Mucosa of gallbladder (tissue), 1 donor: ENCODE data around the gene AHNAK2. TPM values are rescaled to one million over a fixed set of nuclear protein-coding genes. Genes with fewer than 3 reads are reported as not detected.

Source experiments
- DNase-seq: peaks from one replicate; pipeline ENCODE4 v3.0.0-alpha.2; 2020; ENCODE audit warnings: low spot score
- total RNA-seq: library from RNA; stranded (reverse); gene quantifications from one replicate; pipeline ENCODE4 v1.2.1, GENCODE V29; 2021
- donor health status: DM: no; HTN: no; CAD: no.

Gene AHNAK2
- total RNA-seq, 1 donor from 2014 or later = 16.0 TPM

DNA sequence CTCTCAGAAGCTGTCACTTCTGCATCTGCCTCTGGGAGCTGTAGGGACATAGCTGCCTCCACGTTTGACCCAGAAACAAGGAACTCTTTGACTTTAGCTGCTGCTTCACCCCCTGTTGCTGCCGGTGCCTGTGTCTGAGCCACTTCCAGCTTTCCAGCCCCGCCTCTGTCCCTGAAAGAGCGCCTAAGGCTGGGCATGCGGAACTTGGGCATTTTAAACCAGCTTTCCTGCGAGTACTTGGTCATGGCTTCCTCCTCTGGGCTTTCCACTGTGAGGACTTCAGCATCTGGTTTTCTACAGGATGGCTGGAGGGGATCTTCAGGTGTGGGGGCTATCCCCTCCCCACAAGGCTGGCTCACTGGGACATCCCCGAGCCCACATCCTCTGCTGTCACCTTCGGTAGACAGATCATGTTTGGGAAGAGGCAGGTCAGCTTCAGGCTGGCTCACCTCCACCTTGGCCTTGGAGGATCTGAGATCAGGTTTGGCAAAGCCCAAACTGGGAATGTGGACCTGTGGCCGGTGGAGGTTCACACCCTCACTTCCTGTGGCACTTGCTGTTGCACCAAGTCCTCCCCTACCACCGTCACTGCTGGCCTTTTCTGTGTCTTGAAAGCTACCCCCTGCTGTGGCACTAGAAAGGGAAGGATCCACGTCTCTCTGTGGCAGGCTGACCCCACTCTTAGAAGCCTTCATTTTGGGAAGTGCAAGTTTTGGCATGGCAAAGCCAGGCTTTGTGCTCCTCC lies 38.3 kb downstream of the AHNAK2 start:
- no peak for DNase-seq

DNA sequence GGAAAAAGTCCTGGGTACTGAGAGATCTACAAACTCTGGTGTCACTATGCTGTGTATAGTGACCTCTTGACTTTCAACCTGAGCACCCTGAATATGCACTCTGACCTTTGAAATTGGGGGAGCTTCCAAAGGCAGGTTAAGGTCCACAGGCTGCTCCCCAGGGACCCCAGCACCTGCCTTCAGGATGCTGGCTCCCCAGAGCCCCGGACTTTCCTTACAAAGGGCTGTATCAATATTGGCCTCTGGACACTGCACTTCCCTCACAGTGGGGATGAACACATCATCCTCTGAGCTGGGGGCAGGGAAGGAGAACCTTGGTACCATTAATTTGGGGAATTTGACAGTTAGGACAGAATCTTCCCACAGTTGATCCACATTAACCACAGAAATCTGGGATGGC lies 39.2 kb downstream of the AHNAK2 start:
- no peak for DNase-seq

DNA sequence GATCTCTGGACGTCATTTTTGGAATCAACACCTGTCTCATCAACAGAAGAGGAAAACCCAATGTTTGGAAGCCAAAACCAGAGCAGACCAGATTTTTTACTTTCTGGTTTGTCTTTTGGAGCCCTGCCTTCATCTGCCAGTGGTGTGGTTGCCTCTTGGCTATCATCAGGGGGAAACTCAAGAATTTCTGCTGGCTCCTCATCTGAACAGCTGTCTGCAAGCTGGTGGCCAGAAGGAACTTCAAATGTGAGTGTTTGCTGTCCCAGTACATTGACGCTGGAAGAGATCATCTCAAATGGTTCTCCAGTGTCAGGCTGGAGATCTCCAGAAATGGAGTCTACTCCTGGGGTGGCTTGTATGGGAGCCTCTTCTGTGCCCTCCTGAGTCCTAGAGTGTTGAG lies 39.7 kb downstream of the AHNAK2 start:
- no peak for DNase-seq

DNA sequence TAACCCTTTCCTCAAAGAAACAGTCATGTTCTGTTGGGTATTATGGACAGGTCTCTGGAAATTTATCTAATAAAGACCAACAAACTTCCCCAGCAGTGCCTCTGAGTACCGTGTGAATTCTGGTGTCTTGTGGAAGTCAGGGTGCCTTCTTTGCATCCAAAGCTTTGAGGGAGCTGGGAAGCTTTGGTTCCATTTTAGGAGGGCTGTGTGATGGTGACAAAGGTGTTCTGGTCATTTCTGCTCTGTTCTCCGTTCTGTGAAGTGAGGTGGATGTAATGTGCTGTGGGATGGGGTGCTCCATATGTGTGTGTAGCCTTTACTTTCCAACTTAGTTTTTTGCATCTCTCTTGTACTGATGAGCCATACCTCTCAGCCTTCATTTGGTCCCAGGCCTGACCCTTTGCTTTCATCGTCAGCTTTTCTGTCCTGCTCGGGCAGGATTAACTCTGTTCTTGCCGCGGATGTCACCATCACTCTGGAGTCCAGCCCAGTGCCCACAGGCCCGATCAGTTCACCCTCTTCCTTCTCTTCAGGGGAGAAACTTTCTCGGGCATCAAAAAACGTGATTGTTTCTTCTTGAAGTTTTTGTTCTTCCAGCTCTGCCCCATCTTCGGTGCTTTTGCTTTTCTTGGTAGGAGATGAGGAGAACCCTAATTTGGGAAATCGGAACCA lies 40.3 kb downstream of the AHNAK2 start:
- no peak for DNase-seq

DNA sequence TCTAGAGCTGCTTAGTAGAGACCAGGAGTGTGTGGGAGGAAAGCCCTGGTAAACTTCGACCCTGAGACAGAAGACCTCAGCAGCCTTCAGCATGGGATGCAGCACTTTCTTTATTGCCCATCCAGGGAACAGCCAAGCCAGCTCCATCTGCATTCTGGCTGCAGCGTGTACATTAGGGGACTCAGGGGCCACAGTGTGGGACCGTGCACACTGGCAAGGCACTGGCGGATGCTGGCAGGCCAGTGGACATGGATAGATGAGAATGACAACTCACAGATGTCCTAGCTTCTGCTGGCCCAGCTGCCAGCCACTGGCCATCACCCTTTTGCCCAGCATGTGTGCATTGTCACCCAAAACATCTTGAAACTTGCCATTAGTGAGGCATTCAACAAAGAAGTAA lies 41.0 kb downstream of the AHNAK2 start:
- no peak for DNase-seq

DNA sequence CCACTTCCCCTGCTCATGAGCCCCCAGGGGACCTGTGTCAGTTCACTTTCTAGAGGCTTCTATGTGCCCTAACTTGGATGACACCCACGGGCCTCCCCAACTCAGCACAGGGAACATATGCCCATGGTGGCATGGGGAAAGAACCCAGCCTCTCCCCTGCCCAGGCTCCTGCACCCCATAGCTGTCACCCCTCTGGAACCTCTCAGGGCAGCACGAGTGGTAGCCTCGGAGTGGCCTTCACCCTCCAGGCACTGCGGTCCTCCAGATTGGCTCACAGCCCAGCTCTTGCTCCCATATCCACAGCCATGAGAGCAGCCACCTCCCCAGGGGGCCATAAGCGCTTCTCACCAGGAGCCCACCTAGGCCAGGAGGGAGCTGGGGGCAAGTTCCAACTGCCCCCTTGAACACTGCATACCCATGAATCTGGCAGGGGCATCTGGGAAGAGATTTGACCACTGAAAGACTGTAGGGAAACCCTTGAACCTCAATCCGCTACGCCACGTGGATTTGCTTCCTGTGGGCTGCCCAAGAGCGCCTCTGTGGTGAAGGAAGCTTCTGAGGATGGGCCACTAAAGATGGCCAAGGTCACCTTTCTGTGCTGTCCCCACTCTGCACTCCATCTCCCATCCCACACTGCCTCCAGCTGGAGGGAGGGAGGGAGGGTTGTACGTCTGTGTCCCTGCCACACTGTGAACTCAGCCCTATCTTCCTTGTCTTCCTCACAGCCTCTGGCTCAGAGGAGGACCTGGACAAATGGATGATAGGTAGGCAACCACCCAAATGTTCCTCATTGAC lies 41.6 kb downstream of the AHNAK2 start:
- DNase-seq = no peak

DNA sequence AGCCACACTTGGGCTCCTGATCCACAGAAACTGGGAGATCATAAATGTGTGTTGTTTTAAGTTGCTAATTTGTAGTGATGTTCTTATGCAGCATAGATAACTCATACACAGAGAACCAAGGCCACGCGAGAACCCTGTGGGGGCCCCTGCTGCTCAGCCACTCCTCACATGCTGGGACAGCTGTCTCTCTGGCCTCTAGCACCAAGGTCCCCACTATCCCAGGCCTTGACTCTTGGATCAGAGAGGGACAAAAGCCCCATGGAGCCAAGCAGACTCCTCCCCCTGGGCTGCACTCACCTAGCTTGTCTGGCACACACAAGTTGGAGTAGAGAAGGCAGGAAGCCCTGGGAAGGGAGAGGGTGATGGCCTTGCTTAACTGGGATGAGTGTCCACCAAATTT lies 42.2 kb downstream of the AHNAK2 start:
- DNase-seq = no peak

DNA sequence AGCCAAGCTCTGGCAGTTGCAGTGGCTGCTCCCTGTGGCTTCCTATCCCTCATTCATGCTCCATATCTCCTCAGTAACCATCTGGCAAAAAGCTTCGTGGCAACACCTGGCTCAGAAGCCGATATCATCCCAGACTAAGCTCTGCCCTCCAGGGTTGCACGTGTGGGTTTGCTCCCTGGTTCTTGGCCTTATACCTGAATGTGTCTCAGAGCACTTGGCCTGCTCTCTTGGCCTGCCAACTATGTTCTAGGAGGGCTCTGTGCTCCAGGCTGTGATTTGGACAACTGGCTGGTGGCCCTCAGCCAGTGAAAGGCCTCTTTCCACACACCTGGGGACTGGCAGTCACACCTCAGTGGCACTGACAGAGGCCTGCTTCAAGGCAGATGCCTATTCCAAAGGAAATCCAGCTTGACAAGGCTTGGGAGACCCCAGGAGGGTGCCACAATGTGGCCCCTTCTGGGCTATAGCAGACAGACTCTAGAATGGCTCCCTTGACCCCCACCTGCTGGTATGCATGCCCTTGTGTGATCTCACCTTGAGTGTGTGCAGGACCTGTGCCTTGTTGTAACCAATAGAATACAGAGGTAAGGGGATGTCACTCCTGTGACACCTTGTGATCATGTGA lies 43.0 kb downstream of the AHNAK2 start:
- DNase-seq = no peak

DNA sequence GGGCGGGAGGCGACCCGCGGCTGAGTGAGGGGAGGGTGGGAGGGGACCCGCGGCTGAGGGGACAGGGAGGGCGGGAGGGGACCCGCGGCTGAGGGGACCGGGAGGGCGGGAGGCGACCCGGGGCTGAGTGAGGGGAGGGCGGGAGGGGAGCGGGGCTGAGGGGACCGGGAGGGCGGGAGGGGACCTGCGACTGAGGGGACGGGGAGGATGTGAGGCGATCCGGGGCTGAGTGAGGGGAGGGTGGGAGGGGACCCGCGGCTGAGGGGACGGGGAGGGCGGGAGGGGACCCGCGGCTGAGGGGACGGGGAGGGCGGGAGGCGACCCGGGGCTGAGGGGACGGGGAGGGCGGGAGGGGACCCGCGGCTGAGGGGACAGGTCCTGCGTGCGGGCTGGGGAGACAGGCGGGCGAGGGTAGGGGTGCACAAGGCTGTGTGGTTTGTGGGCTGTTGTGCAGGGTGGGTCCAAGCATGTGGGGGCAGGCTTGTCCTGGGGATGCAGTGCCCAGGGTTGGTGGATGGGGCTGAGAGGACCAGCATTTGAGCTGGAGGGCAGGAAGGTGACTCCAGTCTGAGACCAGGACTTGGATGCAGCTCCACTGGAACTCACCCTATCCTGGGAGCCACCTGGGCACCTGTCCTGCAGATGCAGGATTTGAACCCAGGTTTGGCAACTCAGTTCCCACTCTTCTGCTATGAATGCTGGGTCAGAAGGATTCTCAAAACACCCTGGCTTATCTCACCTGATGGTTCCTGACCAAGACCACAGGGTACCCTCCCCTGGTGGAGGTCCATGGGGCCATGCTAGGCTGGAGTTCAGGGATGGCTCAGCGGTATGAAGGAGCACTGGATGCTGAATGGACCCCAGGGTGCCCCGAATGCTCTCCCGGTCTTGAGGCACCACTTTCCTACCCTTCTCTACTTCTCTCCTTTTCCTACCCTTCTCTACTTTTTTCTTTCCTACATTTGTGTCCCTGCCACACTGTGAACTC lies 44.1 kb downstream of the AHNAK2 start:
- no peak for DNase-seq

DNA sequence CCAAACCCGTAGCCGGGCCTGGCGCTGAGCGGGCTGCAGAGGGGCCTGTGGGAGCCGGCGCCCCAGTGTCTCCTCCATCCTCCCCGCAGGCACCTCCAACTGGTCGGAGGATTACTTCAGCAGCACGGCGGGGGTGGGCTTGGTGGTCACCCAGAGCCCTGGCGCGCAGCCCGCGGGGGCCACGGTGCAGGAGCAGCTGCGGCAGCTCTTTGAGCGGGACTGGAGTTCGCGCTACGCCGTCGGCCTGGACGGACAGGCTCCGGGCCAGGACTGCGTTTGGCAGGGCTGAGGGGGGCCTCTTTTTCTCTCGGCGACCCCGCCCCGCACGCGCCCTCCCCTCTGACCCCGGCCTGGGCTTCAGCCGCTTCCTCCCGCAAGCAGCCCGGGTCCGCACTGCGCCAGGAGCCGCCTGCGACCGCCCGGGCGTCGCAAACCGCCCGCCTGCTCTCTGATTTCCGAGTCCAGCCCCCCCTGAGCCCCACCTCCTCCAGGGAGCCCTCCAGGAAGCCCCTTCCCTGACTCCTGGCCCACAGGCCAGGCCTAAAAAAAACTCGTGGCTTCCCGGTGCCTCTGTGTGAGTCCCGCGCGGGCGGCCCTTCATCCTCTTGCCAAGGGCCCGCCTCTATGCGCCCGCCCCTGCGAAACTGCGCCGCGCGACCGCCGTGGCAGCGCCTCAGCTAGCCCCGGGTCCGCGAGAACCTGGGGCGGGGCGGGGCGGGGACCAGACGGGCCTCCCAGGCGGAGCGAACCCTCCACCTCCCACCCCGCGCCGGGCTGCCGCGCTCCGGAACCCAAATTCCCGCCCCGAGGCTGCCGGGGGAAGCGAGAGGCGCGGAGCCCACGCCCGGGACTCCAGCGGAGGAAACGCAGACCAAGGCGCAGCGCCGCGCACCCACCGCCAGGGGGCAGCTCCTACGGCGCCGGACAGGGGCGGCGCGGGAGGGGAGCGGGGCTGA lies 45.2 kb downstream of the AHNAK2 start:
- peak; percentile 80 for DNase-seq

DNA sequence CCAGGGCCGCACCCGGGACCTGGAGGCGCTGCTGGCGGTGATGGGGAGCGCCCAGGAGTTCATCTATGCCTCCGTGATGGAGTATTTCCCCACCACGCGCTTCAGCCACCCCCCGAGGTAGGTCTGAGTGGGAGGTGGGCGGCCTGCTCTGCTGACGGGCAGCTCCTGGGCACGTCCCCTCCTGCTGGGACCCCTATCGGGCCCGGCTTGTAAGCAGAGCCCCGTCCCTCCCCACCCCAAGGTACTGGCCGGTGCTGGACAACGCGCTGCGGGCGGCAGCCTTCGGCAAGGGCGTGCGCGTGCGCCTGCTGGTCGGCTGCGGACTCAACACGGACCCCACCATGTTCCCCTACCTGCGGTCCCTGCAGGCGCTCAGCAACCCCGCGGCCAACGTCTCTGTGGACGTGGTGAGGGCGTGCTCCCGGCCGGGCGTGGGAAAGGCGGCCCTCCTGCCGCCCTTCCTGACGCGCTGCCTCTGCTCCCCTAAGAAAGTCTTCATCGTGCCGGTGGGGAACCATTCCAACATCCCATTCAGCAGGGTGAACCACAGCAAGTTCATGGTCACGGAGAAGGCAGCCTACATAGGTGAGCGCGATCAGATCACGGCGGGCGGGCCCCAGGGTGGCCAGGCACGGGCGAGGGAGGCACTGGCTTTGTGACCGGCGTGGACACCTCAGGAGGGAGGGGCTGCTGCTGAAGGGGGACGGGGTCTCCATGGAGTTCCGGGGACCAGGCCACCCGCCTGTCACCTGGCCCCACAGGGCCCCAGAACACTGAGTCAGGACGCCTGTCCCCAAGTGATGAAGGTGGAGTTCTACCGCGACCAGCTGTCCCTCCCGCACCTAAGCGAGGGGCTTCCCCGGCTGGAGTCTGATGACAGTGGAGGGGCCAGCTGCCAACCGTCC lies 46.2 kb downstream of the AHNAK2 start:
- no peak for DNase-seq

DNA sequence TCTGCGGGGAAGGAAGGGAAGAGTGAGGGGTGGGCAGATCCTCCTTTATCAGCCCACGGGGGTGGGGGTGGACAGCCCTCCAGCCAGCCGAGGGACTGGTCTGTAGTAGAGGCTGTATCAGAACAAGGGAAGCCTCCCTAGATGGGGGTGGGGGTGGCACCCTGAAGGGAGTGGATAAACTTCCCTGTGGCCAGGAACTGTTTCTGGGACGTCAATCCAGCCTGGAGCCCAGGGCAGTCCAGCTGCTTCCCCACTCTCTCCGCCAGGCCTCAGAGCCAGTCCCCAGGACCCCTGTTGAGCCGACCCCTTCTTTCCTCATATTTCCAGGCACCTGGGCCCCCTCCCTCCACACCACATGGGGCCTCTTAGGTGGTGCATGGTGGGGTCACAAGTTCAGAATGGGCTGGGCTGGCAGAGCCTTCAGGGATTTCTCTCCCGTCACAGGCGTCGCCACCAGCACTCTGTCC lies 46.8 kb downstream of the AHNAK2 start:
- DNase-seq = no peak

DNA sequence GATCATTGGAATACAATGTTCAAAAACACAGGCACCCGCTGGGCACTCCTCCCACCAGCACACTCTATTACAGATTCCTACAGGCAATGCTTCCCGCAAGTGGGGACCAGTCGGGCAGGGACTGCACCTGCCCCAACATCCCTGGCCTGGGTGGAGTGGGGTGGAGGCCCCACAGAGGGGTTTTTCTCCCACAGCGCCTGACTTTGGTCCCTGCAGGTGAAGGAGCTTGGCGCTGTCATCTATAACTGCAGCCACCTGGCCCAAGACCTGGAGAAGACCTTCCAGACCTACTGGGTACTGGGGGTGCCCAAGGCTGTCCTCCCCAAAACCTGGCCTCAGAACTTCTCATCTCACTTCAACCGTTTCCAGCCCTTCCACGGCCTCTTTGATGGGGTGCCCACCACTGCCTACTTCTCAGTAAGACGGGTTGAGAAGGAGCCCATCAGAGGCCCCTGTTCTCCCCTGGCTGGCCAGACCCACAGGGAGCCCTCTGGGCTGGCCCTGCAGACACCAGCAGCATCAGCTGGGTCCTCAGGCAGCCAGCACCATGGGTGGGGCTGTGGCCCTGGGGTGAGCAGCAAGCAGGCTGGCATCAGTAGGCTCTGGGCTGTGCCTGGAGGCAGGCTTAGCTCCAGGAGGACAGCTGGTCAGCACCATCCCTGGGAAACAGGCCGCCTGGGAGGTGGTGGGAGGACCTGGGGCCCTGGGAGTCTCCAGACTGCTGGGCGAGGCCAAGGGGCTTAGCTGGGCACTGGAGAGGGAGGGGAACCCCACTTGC lies 47.5 kb downstream of the AHNAK2 start:
- DNase-seq = no peak

DNA sequence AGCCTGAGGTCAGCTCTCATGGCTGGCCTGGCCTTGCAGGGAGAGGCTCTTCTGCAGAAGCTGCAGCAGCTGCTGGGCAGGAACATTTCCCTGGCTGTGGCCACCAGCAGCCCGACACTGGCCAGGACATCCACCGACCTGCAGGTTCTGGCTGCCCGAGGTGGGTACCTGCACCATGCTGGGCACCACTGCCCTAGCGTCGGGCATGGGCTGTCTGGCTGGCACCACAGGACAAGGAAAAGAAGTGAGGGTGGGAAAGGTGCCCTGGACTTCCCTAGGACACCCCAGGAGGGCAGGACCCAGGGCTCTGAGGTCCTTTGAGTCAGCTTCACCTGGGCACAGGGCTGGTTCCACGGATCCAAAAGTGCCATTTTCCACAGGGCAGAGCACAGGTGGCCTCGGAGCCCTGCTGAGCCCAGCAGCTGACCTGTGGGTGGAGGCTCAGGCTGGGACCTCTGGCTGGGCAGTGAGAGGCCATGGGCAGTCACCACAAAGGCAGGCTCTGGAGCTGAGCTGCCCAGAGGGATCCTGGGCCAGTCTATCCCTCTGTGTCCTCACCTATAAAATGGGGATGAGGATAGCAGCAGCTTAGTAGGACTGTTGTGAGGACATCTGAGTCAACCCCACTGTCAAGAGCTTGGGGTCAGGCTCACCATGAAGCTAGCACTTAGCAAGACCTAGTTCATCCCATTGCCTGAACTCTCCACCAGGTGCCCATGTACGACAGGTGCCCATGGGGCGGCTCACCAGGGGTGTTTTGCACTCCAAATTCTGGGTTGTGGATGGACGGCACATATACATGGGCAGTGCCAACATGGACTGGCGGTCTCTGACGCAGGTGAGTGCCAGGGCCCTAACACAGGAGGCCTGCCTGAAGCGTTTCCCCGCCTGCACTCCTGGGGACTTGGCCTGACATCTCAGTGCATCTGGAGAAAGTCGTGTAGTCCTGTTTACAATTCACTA lies 48.6 kb downstream of the AHNAK2 start:
- no peak for DNase-seq

DNA sequence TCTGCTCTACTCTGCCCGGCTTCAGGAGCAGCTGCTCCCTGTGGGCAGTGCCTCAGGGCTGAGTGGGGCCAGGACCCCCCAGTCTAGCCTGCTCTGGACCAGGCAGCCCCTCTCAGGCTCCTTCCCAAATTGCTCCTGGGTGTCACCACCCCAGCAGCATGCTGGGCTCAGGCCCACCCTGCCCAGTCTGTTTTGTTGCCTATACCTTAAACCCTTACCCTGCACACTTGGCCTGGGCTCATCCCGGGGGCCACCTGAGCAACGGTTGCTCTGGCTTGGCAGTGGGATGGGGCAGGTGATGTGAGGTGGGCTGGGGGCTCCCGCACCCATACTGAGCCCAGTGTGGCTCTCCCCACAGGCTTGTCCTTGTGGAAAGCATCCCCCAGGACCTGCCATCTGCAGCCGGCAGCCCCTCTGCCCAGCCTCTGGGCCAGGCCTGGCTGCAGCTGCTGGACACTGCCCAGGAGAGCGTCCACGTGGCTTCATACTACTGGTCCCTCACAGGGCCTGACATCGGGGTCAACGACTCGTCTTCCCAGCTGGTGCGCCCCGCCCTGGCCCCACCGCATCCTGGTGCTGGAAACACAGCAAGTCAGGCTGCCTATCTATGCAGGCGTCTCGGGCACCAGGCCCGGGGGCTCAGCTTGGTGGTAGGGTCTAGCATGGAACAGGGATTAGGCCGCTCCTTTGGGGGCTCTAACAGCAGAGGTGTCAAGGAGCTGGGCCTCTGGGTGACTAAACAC lies 49.6 kb downstream of the AHNAK2 start:
- DNase-seq = no peak

DNA sequence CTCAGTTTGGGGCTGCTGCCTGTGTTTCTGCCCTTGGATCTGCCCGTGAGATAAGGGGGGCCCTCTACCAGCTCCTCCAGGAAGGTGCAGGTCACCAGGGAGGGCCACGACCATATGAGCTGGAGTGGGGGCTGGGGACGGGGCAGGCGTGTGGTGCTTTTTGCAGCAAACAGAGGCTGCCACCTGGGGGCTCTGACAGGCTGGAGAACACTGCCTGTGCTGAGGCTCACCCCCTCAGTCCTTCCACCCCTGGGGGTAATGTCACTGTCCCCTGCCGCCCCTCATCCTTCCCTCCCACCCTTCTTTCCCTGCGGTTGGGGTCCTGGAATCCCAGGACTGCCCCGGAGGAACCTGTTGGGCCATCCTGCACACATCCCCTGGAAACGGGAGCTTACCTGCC lies 50.3 kb downstream of the AHNAK2 start:
- no peak for DNase-seq
